Daoy (cell line): ENCODE results near the gene GK2. TPM values are rescaled to one million over a fixed set of nuclear protein-coding genes. Genes with fewer than 3 reads are reported as not detected.
A peak's percentile ranks its signal among the peaks of the same experiment; 100 is the strongest.

Experiments used
- DNase-seq: peaks from one replicate; pipeline ENCODE4 v3.0.0-alpha.2; 2015; ENCODE audit warnings: low read depth
- total RNA-seq: library from RNA; depleted of rRNA; stranded (reverse); fragments of >200 nt; shearing (Covaris generic); gene quantifications from 2 replicates; pipeline ENCODE4 v1.2.3, GENCODE V29; 2014; rRNA removed

The GK2 gene
- total RNA-seq = not detected in 2 replicates

DNA sequence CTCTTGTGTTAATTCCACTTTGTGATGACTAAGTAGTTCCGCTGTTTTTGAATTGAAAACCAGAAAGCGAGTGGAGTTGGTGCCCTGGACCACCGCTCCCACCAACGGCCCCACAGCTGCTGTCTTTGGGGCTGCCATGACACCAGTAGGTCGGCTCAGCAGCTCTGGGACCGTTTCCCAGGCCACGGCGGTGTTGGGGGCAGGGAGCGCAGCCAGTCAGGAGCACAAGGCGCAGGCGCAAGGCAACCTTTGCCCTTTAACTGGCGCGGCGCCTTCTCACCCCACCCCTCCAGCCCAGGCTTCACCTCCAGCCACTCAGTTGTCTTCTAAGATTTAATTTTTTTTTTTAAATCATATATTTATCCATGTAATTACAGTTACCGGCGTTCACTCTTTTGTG is at the start of gene GK2:
TSS of gene GK2 (minus strand) at position 166 of the 400 bp plus-strand sequence. CDS start at position 138, 28 bp downstream.
- DNase-seq = peak; percentile 2

- DNase-seq = no peak
Observed at GRCh38 chr4:79455216-79455615, 47.2 kb upstream of the GK2 start.

- no peak for DNase-seq
Observed at GRCh38 chr4:79454656-79455055, 46.6 kb upstream of the GK2 start.

DNA sequence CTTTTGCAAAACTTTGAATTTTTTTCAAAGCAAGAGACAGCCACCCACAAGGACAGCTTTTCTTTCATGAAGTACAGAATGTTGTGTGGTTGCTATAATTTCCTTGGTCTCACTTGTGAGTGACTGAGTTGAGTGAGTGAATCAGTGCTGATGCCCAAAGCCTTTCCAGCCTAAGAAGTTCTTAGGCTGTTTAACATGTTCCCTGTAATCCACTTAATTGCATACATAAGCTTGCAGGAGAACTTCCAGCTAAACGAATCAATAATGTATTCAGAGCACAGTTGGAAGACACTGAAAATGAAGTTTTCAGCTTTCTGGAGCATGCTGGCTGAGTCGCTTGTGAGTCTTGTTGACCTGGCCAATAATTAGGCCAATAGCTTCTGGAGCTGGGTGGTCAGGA is 42.0 kb upstream of the GK2 start:
- DNase-seq = no peak

DNA sequence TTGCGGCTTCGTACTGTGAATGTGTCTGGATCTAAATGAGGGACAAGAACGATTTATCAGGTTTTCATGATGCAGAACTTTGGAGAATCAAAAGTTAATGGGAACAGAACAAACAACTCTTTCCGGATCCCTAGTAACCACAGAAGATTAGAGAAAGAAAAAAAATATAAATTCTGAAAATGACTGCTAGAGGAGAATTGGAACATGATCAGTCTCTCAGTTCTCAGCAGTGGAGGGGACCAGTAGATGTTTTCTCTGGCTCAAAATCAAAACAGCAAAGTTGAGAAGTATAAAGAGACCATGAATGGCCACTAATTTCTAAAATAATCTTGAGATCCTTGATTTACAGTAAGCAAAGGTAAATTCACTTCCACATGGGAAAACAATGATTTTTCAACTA is 38.1 kb upstream of the GK2 start:
- DNase-seq = no peak

GRCh38 chr4:79445371-79445781 is 37.3 kb upstream of the GK2 start:
- DNase-seq = no peak

DNA sequence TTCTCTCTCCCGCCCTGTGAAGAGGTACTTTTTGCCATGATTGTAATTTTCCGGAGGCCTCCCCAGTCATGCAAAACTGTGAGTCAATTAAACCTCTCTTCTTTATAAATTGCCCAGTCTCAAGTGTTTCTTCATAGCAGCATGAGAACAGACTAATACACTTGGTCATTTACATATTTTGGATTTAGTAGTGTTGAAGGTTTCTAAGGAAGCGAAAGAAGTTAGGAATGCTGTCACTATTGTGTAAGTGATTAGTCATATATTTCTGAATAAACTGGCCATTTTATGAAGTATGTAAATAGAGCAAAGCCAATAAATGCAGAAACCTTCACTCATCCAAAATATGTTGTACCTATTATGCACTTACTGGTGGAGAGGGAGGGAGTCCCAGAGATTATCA is 34.4 kb upstream of the GK2 start:
- DNase-seq = no peak

DNA sequence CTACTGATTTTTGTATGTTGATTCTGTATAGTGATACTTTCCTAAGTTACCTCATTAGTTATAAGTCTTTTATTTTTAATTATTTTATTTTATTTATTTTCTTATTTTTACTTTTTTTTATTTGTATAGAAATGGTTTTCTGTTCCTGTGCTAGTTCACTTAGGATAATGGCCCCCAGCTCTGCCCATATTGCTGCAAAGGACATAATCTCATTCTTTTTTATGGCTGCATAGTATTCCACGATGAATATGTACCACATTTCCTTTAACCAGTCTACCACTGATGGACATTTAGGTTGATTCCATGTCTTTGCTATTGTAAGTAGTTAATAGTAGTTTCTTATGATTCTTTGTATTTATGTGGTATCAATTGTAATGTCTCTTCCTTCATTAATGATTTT is 31.5 kb upstream of the GK2 start:
- no peak for DNase-seq

DNA sequence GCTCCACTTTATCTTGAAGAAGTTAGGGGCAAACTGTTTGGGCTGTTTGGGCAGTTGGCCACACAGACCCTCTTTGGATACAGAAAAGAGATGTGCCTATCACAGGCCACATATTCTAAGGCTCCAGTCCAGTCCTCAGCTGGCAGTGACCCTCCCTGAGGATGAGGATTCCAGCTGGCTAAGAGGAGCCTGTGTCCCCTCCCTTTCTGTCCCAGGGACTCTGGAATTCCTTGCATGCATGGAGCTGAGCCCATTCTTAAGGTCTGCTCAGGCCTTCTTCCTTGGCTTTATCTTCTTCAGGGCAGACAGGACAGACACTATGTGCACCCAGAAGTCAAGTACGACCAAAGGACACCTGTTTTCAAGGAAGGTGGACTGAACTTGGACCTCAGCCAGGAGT is 23.8 kb upstream of the GK2 start:
- no peak for DNase-seq

- no peak for DNase-seq
Observed at GRCh38 chr4:79429113-79429903, 21.3 kb upstream of the GK2 start.

DNA sequence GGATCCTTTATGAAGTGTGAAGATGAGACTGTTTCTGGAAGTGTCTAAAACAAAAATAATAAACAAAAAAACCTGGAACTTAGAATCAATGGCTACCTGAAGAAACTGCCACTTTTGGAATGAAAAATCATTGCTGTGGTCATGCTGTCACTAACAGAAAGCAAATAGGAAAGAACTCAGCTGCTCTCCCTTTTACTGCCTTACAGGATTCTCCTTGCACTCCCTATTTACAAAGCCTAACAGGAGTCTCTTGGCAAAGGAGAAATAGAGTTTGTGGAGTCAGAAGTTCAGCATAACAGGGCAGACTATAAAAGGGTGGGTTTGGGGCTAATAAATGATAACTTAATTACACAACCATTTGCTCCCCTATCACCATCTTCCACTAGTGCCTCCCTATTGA is 19.0 kb upstream of the GK2 start:
- DNase-seq = no peak

DNA sequence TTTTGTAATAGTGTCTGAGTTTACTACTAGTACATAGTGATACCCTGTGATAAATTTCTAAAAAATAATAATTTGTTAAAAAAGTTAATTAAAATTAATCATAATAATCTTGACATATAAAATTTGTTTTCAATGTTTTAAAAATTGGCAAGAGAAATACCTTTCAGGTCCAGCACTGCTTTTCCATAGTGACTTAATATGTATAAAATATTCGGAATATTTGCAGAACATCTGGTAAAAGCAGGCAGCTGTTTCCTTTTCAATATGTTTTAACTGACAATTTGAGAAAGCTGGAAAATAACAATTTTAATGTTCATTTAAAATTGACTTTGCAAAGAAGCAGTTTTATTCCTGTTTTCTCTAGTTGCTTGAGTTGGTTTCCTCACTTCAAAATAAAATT is 17.6 kb upstream of the GK2 start:
- DNase-seq = no peak

- DNase-seq = no peak
Observed at GRCh38 chr4:79421483-79421882, 13.5 kb upstream of the GK2 start.

GRCh38 chr4:79413886-79414285 is 5.9 kb upstream of the GK2 start:
- no peak for DNase-seq

- no peak for DNase-seq
Observed at GRCh38 chr4:79413032-79413885, 5.2 kb upstream of the GK2 start.

DNA sequence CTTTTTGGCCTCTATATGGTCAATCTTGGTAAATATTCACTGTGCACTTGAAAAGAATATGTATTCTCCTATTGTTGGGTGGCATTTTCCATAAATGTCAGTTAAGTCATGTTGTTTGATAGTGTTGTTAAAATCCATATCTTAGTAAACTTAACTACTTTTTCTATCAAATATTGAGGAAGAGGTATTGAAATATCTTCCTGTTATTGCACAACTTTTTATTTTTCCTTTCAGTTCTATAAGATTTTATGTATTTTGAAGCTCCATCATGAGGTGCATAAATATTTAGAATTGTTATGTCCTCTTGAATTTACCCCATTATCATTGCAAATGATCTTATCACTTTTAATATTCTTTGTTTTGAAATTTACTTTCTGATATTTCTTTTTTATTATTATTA is 3.4 kb downstream of the GK2 start:
- no peak for DNase-seq

- no peak for DNase-seq
Observed at GRCh38 chr4:79403356-79403755, 4.7 kb downstream of the GK2 start.

DNA sequence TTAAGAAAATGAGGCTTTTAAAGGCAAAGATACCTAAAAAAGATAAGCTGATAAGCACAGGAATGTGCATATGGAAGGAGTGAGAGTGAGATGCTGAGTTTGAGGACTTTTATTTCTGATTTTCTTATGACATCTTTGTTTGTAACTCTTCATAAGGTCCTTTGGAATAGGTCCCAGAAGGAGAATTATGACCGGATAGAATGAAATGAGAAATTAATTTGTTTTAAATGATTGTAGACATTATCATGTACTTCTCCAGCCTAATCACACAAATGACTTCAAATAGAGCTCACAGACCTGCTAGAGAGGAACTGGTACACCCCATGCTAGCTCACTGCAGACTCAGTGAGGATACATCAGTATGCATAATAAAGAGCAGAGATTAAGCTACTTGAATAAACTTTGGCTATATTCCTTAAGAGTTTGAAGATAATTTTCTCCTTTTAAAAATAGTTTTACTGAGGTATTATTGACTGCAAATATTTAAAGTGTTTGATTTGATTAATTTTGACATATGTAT is 5.6 kb downstream of the GK2 start:
- no peak for DNase-seq

GRCh38 chr4:79399076-79399475 is 9.0 kb downstream of the GK2 start:
- DNase-seq = no peak

DNA sequence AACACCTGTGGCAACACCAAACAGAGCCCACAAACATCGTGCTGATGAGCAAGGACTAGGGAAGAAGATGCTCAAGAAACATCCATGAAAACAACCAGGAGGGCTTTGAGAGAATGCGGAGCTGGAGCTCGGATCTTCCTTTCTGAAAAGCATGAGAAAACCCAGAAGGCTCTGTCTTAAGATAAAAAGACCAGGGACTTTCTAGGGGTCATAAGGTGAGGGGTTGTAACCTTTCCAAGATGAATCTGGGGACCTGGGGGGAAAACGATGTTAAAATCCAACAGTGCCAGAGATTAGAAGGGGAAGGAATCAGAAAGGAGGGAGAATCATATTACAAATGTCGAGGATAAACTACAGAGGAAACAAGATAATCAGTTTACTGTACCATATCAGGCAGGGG is 10.1 kb downstream of the GK2 start:
- no peak for DNase-seq

DNA sequence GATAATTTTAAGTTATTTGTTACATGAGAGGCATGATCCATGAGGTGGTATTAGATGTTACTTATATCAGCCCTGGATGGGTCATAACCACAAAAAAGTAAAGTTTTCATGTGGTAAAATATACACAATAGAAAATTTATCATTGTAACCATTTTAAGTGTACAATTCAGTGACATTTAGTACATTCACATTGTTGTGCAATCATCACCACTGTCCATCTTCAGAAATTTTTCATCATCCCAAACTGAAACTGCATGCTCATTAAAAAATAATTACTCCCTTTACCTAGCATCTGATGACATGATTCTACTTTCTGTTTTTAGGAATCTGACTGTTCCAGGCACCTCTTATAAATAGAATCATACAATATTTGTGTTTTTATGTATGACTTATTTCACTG is 11.2 kb downstream of the GK2 start:
- no peak for DNase-seq

DNA sequence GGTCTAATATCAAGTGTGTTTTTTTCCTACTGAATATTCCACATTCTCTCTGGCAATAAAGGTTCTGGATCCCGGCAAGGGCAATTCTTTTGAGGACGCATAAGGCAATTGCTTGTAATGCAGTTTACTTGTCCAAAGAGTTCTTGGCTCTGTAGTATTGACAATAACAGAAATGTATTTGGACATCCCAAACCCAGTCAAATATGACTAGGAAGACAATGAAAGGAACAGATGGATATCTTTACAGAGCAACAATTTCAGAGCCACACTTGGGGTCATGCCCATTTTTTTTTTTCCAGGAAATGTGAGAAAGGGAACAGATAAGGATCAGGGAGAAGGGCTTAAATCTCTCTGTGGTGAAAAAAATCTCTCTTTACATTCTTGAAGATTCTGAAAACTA is 12.2 kb downstream of the GK2 start:
- DNase-seq = no peak

- DNase-seq = no peak
Observed at GRCh38 chr4:79390890-79391289, 17.1 kb downstream of the GK2 start.
